DND-41 (cell line): Measurements from ENCODE around the gene MYLK2.
"Not testable (repeated sequence)": the region's sequence is repeated elsewhere in the genome, so short reads cannot be mapped to it uniquely, and the experiment has no call there.

Experiments
- CTCF ChIP-seq: IDR thresholded peaks from 2 replicates; pipeline ENCODE4 v1.5.1; 2012; ENCODE audit warnings: borderline replicate concordance, low read length, moderate library complexity, mild to moderate bottlenecking; ENCODE audit not compliant: poor library complexity, severe bottlenecking; ENCODE audit errors: extremely low read depth
- EZH2 ChIP-seq: IDR thresholded peaks from 3 replicates; pipeline ENCODE4 v1.6.1; 2012; ENCODE audit warnings: borderline replicate concordance, low read depth, mild to moderate bottlenecking, moderate library complexity, low read length, inconsistent platforms; ENCODE audit not compliant: severe bottlenecking

GRCh38 chr20:31828016-31828415 is 8.9 kb downstream of the MYLK2 start:
- TF ChIP-seq CTCF, EZH2: not testable (repeated sequence)
